Osteoblast (primary cell): ENCODE results near the gene POLR2F. TPM values are rescaled to one million over a fixed set of nuclear protein-coding genes. Genes with fewer than 3 reads are reported as not detected.

Source experiments
- DNase-seq: peaks from one replicate; pipeline ENCODE4 v3.0.0; 2011; ENCODE audit warnings: low spot score, mixed read lengths; ENCODE audit not compliant: insufficient read length; ENCODE audit errors: missing footprints
- H2AFZ ChIP-seq: 2 replicates; pipeline ENCODE4 v1.6.0; 2011; ENCODE audit warnings: mild to moderate bottlenecking, low read length
- H3K27ac ChIP-seq: 2 replicates; pipeline ENCODE4 v1.5.1; 2011; ENCODE audit warnings: mild to moderate bottlenecking, low read depth, low read length, moderate library complexity
- H3K27me3 ChIP-seq: 2 replicates; pipeline ENCODE4 v1.6.0; 2012; ENCODE audit warnings: mild to moderate bottlenecking, control low read depth, inconsistent platforms, low read length, moderate library complexity; ENCODE audit not compliant: insufficient read depth
- H3K36me3 ChIP-seq: 2 replicates; pipeline ENCODE4 v1.5.1; 2011; ENCODE audit warnings: mild to moderate bottlenecking, low read length, control low read depth, moderate library complexity; ENCODE audit not compliant: insufficient read depth
- H3K4me1 ChIP-seq: 2 replicates; pipeline ENCODE4 v1.5.1; 2011; ENCODE audit warnings: mild to moderate bottlenecking, low read length, control low read depth, moderate library complexity; ENCODE audit not compliant: insufficient read depth
- H3K4me2 ChIP-seq: 2 replicates; pipeline ENCODE4 v1.6.0; 2011; ENCODE audit warnings: mild to moderate bottlenecking, low read length; ENCODE audit not compliant: insufficient read depth
- H3K4me3 ChIP-seq: fragments of 200-600 bp; sonication (generic); 3 replicates; pipeline ENCODE4 v1.5.1; 2012; ENCODE audit warnings: mild to moderate bottlenecking, low read length, inconsistent platforms; ENCODE audit not compliant: insufficient read depth
- H3K79me2 ChIP-seq: 2 replicates; pipeline ENCODE4 v1.6.0; 2012; ENCODE audit warnings: mild to moderate bottlenecking, low read length, control low read depth, inconsistent platforms; ENCODE audit not compliant: insufficient read depth
- H3K9me3 ChIP-seq: 2 replicates; pipeline ENCODE4 v1.5.1; 2011; ENCODE audit warnings: low read depth, low read length, control low read depth
- H4K20me1 ChIP-seq: 2 replicates; pipeline ENCODE4 v1.6.0; 2012; ENCODE audit warnings: mild to moderate bottlenecking, low read length, control low read depth; ENCODE audit not compliant: insufficient read depth
- CTCF ChIP-seq: IDR thresholded peaks from 2 replicates; pipeline ENCODE4 v1.5.1; 2011; ENCODE audit warnings: mild to moderate bottlenecking, low read depth, low read length, moderate library complexity; ENCODE audit errors: extremely low read depth
- total RNA-seq: library from RNA; depleted of rRNA; stranded (reverse); fragments of >200 nt; gene quantifications from 2 replicates; pipeline ENCODE4 v1.2.3, GENCODE V29; 2012

The POLR2F gene
- total RNA-seq, 1 donor = 14.8 TPM

GRCh38 chr22:37994049-37994448 is 40.5 kb downstream of the POLR2F start:
- H3K36me3 ChIP-seq = no peaks in the 10 kb centered on the region
- H2AFZ ChIP-seq = no peak overlapping the region
- H3K79me2 ChIP-seq = no peaks in the 10 kb centered on the region
- no peaks in the 10 kb centered on the region for H3K9me3 ChIP-seq
- no peak overlapping the region for H3K4me2 ChIP-seq
- peak; percentile 62 for DNase-seq
- TF ChIP-seq CTCF = no peak
- H3K27me3 ChIP-seq = no peaks in the 10 kb centered on the region
- H3K4me1 ChIP-seq = no peaks in the 10 kb centered on the region
- no peak overlapping the region for H3K4me3 ChIP-seq
- H4K20me1 ChIP-seq = no peaks in the 10 kb centered on the region
- no peak overlapping the region for H3K27ac ChIP-seq

GRCh38 chr22:37994982-37995381 is 41.5 kb downstream of the POLR2F start:
- peak; percentile 10 for DNase-seq
- Histone ChIP-seq H3K27me3 (no peaks in the 10 kb centered on the region), H3K9me3 (no peaks in the 10 kb centered on the region), H2AFZ (no peak overlapping the region), H3K79me2 (no peaks in the 10 kb centered on the region), H3K4me2 (no peak overlapping the region), H3K27ac (no peak overlapping the region), H3K4me3 (no peak overlapping the region), H3K36me3 (no peaks in the 10 kb centered on the region), H3K4me1 (peaks cover 4% of the 10 kb centered on the region), H4K20me1 (no peaks in the 10 kb centered on the region)
- TF ChIP-seq CTCF = no peak

GRCh38 chr22:37995460-37995859 is 42.0 kb downstream of the POLR2F start:
- Histone ChIP-seq H3K4me1 (peaks cover 6% of the 10 kb centered on the region), H4K20me1 (no peaks in the 10 kb centered on the region), H3K4me3 (no peak overlapping the region), H3K79me2 (no peaks in the 10 kb centered on the region), H3K36me3 (no peaks in the 10 kb centered on the region), H3K27ac (no peak overlapping the region), H3K4me2 (no peak overlapping the region), H3K9me3 (no peaks in the 10 kb centered on the region), H3K27me3 (no peaks in the 10 kb centered on the region), H2AFZ (no peak overlapping the region)
- peak; percentile 51 for DNase-seq
- no peak for TF ChIP-seq CTCF

- H3K4me2 ChIP-seq = no peak overlapping the region
- H3K4me3 ChIP-seq = no peak overlapping the region
- no peaks in the 10 kb centered on the region for H3K27me3 ChIP-seq
- no peaks in the 10 kb centered on the region for H3K79me2 ChIP-seq
- H3K9me3 ChIP-seq = no peaks in the 10 kb centered on the region
- no peak overlapping the region for H3K27ac ChIP-seq
- peaks cover 6% of the 10 kb centered on the region for H3K4me1 ChIP-seq
- no peaks in the 10 kb centered on the region for H4K20me1 ChIP-seq
- no peaks in the 10 kb centered on the region for H3K36me3 ChIP-seq
- peak; percentile 57 for DNase-seq
- no peak overlapping the region for H2AFZ ChIP-seq
- no peak for TF ChIP-seq CTCF
Observed at GRCh38 chr22:37996079-37996478, 42.6 kb downstream of the POLR2F start.
